GM21423 (cell line): ENCODE results near the gene LHFPL6.

Experiments used
- ATAC-seq: cut with Tn5 transposase; IDR thresholded peaks from one replicate; pipeline ENCODE4 v1.9.1; 2021; ENCODE audit warnings: mild to moderate bottlenecking, moderate library complexity; ENCODE audit not compliant: unreplicated experiment

LHFPL6 gene

GRCh38 chr13:39397226-39397895 is 205.6 kb downstream of the LHFPL6 start:
- ATAC-seq, result no peak

GRCh38 chr13:39394796-39395678 is 208.0 kb downstream of the LHFPL6 start:
- no peak for ATAC-seq

- ATAC-seq, result no peak
Observed at GRCh38 chr13:39391761-39392160, 211.2 kb downstream of the LHFPL6 start.

- ATAC-seq, result no peak
Observed at GRCh38 chr13:39389013-39389412, 214.0 kb downstream of the LHFPL6 start.

- no peak for ATAC-seq
Observed at GRCh38 chr13:39385621-39386231, 217.3 kb downstream of the LHFPL6 start.

- no peak for ATAC-seq
Observed at GRCh38 chr13:39385154-39385553, 217.8 kb downstream of the LHFPL6 start.

- ATAC-seq, result no peak
Observed at GRCh38 chr13:39381456-39381855, 221.5 kb downstream of the LHFPL6 start.

- ATAC-seq, result no peak
Observed at GRCh38 chr13:39379667-39380655, 223.0 kb downstream of the LHFPL6 start.

GRCh38 chr13:39379118-39379517 is 223.9 kb downstream of the LHFPL6 start:
- ATAC-seq, result peak; percentile 97

- ATAC-seq, result no peak
Observed at GRCh38 chr13:39378306-39378705, 224.7 kb downstream of the LHFPL6 start.

GRCh38 chr13:39377699-39378098 is 225.3 kb downstream of the LHFPL6 start:
- ATAC-seq, result no peak

- ATAC-seq, result no peak
Observed at GRCh38 chr13:39376076-39376475, 226.9 kb downstream of the LHFPL6 start.

GRCh38 chr13:39375601-39376000 is 227.4 kb downstream of the LHFPL6 start:
- no peak for ATAC-seq

GRCh38 chr13:39374741-39375189 is 228.2 kb downstream of the LHFPL6 start:
- ATAC-seq, result no peak

- ATAC-seq, result no peak
Observed at GRCh38 chr13:39373145-39373544, 229.8 kb downstream of the LHFPL6 start.

GRCh38 chr13:39371706-39372105 is 231.3 kb downstream of the LHFPL6 start:
- ATAC-seq, result no peak

- no peak for ATAC-seq
Observed at GRCh38 chr13:39370554-39370953, 232.4 kb downstream of the LHFPL6 start.

- no peak for ATAC-seq
Observed at GRCh38 chr13:39370048-39370447, 232.9 kb downstream of the LHFPL6 start.

- no peak for ATAC-seq
Observed at GRCh38 chr13:39369161-39369890, 233.7 kb downstream of the LHFPL6 start.

GRCh38 chr13:39365879-39366278 is 237.1 kb downstream of the LHFPL6 start:
- ATAC-seq, result no peak
